Vagina (tissue), 2 donors: Measurements from ENCODE around the gene MTIF2.

Source experiments
- CTCF ChIP-seq, 3 experiments: fragments of 450-650 bp in 2 of 3; fragments of 200-600 bp in 1 of 3; sonication (generic) in 1 of 3; IDR thresholded peaks; one replicate each; pipeline ENCODE4 v1.5.1; 2017 to 2019; ENCODE audit warnings: antibody characterized with exemption in 3 of 3, mild to moderate bottlenecking in 2 of 3, moderate library complexity in 2 of 3
- POLR2A ChIP-seq, 2 donors: fragments of 450-650 bp; IDR thresholded peaks; one replicate each; pipeline ENCODE4 v1.6.1; 2017; ENCODE audit warnings: antibody characterized with exemption in 2 of 2, mild to moderate bottlenecking in 2 of 2, moderate library complexity in 2 of 2

GRCh38 chr2:55204536-55204935, 64.5 kb downstream of the MTIF2 start:
- no peak for TF ChIP-seq CTCF (IDR thresholded peaks at IDR 0.05)
- TF ChIP-seq POLR2A (IDR thresholded peaks at IDR 0.05) = no peak
